HG02973 (cell line): ENCODE results near the gene MED4.
"Not testable (repeated sequence)": the region's sequence is repeated elsewhere in the genome, so short reads cannot be mapped to it uniquely, and the experiment has no call there.

Experiments used
- ATAC-seq: cut with Tn5 transposase; IDR thresholded peaks from one replicate; pipeline ENCODE4 v1.9.1; 2021; ENCODE audit warnings: moderate library complexity; ENCODE audit not compliant: unreplicated experiment

The MED4 gene

DNA sequence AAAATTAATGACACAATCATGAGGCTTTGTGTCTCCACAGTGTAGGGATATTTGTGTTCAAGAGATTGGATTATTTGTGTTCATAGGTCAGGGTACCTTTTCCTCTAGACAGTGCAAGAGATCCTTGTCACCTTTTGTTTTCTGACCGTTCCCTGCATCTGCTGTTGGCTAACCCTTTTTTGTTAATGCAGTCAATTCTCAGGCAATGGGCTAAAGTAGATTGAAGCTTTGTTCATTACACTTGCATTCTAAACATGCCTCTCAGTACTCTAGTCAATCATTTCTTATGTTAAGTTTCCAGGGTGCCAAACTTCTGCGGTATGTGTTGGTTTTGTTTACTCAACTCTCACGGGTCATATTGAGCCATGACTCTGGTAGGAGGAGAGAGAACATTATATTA lies 1.8 kb upstream of the MED4 start:
- no peak for ATAC-seq

DNA sequence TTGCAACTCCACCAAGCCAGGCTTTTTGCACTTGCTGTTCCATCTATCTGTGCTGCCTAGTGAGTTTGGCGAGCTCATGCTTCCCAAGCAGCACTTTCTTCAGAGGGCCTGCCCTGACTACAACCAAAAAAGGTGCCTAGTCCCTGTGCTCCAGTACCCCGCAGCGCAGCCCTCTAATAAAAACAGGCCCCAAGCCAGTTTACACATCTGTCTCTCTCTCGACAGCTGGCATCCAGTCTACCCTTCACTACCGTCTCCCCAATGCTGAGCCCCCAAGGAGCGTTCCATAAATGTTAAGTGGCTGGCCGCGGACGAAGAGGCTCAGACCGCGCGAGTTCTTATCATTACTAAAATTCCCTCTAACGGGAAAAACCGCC lies 512 bp downstream of the MED4 start:
- ATAC-seq = no peak

DNA sequence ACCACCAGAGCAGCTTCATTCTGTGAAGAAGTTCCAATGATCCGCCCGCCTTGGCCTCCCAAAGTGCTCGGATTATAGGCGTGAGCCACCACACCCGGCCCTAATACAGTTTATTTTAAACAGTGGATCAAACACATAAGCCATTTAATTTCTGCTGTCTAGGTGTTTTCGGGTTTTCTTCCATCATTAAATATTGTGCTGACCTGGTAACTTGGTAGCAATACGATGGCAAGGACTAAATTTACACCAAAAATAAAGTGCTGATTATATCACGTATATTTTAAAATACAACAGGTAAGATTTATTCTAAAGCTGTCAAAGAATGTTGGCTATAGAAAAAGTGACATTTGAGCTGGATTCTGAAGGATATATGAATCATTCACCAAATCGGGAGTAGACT lies 1.3 kb downstream of the MED4 start:
- ATAC-seq = no peak

DNA sequence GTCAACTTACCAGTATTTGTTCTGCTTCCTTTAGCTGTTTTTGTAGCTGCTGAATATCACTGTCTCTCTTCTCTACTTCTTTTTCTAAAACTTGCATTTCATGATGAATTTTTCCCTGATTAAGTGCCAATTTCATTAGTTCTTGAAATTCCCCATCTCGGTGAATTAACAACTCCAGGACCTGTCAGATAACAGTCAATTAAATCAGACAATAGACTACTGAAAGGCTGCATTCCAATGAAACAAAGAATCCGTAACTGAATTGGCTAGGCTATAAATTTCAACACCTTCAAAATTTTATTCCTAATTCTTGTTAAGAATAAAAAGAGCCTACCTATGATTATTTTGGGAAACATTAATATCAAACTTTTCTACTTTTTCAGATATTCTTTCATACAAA lies 8.6 kb downstream of the MED4 start:
- no peak for ATAC-seq

DNA sequence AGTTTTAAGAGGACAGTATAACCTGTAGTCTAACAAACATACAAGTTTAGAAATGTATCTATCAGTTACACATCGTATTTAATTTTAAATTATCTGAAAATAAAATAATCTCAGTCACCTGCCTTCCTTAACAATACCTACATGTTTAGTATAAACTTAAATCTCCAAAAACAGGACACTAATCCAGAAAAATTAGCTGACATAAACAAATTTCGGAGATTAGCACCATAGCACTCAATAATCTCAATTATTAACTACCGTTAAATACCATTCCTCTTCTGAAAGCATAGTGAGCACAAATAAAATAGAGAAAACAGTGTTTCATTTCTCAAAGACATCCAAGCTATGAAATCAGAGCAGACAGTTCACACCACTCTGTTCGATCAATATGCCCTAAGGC lies 13.2 kb downstream of the MED4 start:
- ATAC-seq = no peak

DNA sequence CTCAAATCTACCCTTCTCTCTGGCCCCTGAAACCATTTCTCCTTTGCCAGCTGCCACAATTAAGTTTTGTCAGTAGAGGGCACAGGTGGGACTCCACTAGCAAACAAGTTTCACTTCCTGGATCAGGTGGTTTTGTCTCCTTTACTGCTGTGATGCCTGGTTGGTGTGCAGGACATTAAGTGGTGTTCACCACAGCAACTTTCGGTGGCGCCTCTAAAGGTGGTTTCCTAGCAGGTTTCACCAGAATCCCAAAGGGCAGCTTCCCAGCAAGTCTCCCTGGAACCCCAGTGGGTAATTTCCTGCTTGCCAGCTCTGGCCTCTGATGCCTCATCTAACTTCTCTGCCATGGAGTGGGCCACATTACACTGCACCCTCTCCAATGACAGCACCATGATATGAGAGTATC lies 16.6 kb downstream of the MED4 start:
- ATAC-seq = peak; percentile 91

DNA sequence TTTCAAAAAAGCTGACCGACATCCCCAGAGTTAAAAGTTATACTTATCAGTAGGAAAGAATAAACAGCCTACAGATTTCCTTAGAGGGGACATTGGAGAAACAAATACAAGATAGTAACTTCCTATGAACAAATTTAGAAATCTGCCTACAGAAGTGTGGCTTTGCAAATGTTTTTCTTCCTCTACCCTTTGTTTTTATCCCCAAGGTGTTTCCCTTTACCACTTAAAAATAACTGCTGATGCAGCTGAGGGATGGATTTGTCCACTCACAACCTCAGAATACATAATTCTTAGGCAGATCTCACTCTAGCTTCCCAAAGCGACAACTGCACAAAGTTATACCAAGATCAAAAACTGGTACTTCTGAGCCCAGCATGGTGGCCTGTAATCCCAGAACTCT lies 20.9 kb downstream of the MED4 start:
- no peak for ATAC-seq

DNA sequence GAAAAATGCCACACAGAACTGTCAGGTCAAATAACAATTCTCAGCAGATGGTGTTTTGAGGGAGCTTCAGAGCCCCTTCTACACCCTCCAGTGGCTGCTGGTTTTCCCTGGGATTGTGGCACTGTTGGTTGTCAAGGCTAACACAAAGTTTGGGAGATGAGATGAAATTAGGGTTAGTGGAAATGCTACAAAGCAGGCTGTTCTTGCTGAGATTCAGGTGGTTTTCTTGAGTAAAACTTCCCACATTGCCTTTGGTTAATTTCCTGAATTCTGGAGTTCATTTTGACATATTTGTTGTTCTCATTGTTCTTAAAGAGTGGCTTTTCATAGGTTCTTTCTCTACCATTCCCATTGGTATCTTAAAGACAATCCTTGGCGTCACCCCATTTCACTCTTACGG lies 22.1 kb downstream of the MED4 start:
- ATAC-seq = no peak

DNA sequence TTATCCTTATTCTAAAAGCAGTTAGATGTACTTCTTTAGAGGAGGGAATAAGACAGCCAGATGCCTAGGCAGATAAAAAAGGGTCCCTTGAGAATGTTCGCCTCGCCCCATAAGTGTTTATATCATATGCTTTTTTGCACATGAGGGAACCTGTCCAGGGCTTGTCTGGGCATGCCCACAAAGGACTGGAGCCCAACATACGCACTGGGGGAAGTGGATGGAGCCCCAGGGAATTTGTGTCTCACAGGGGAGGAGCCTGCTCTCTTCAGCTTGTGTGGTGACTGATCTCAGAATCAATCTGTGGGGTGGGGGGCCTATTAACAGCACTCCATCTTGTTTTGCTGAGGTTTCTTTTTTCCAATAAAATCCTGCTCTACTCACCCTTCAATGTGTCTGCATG lies 22.6 kb downstream of the MED4 start:
- no peak for ATAC-seq

DNA sequence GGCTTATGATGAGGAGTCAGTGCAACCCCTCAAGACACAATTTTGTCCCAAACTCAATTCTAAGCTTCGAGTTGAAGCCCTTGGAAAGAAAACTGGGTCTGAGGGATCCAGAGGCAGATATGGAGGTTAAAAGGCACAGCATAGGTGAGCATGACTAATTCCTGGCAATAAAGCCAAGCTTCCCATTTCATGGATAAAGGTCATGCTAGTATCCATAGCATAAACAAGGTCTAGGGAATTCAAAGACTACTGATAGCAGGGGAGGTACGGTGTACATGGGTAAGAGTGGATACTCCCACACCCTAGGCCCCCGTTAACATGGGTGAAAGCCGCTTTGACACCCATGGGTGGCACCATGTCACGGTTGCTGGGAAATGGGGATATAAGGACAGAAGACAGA lies 24.0 kb downstream of the MED4 start:
- ATAC-seq = no peak

DNA sequence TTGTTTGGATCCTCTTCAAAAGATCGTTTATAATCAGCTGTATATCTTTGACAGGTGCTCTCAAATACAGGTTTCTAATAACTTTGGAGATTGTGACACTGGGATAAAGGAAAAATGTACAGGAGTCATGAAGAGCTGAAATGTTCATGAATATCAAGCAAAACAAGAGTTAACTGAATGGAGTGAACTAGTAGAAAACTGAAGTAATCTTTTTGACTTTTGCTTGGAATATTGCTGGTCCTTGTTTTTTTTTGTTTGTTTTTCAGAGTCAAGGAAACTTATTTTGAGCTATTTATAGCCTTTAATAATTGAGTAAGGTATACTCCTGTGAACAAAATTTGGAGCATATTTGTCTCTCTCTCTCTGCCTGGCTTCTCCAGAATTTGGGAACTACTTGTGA lies 25.3 kb downstream of the MED4 start:
- no peak for ATAC-seq

DNA sequence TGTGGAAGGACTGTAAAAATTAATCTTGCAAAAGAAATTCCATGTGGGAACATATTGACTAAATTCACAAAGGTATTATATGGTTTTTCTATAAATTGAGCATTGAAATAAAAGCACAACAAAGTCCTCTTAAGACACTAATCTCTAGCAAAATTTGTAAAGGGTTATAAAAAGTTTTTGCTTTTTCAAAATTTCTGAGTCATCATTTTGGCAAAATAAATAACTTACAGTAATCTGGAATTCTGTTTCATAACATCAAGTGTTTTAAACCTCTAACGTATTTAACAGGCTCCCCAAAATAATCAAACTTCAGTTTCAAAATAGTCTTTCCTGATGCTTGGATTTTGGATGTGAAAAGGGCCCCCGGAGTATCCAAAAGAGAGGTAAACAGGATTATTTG lies 26.0 kb downstream of the MED4 start:
- no peak for ATAC-seq

DNA sequence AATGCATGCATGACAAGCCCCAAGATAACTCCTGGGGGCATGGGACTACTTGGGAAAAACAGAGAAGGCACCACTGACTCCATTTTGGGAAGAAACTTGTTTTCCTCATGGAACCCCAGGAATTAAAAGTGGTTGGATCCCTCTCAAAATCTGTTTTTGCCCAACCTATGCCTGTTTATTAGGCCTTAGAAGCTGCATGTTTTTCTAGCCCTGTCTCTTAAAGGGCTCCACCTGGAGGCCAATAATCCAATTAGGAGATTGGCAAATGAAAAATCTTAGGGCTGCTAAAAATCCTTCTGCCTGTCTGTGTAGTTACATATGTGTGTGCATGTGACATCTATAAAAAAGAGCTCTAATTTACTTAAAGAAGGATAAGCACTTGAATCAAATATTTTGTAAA lies 26.9 kb downstream of the MED4 start:
- no peak for ATAC-seq

DNA sequence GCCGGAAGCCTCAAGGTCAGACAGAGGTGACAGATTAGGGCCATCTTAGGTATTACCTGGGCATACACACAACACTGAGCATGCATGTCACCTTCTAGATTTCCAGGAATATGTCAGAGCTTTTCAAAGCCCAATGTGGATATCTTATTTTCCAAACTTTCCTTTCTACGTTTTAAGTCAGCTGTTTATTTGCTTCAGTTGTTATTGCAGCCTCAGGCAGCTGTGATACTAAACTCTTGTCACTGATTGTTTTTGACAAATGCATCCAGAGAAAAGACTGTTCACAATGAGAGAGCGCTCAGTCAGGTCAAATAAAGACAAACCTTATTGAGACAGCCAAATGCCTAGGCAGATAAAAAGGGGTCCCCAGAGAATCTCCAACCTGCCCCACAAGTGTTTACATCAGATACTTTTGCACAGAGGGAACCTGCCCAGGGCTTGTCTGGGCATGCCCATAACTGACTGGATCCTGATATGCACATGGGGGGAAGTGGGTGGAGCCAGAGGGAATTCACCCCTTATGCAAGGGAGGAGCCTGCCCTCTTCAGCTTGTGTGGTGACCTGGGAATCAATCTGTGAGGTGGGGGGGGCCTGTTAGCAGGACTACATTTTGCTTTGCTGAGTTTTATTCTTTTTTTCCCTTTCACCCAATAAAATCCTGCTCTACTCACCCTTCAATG lies 28.5 kb downstream of the MED4 start:
- ATAC-seq = no peak

DNA sequence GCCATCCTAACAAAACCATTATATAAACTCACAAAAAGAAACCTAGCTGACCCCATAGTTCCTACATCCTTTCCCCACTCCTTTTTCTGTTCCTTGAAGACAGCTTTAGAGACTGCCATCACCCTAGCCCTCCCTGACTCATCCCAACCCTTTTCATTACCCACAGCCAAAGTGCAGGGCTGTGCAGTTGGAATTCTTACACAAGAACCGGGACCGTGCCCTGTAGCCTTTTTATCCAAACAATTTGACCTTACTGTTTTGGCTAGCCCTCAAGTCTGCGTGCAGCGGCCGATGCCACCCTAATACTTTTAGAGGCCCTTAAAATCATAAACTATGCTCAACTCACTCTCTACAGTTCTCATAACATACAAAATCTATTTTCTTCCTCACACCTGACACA lies 35.0 kb downstream of the MED4 start:
- not testable (repeated sequence) for ATAC-seq

DNA sequence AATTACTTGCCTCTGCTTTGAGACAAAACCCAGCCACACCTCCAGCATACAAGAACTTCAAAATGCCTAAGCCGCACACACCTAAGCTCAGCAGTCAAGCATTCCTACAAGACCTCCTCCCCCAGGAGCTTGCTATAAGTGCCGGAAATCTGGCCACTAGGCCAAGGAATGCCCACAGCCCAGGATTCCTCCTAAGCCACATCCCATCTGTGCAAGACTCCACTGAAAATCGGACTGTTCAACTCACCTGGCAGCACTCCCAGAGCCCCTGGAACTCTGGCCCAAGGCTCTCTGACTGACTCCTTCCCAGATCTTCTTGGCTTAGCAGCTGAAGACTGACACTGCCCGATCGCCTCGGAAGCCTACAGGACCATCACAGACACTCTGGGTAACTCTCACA lies 36.4 kb downstream of the MED4 start:
- ATAC-seq = not testable (repeated sequence)

DNA sequence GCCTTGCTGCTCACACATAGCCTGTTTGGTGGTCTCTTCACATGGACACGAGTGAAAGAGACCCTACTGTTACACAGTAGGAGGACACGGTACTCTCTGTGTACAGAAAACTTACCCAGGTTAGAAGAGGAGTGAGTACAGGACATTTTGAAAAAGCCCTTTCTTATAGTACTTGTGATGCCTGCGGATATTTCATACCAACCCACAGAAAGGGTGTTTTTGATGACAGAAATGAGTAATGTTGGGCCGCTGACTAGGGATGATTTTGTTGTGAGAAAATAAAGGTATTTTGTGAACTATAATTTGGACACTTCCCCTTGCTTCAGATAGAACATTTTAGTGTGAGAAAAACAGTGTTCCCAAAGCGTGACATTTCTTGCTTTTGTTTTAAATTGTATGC lies 39.2 kb downstream of the MED4 start:
- ATAC-seq = no peak

DNA sequence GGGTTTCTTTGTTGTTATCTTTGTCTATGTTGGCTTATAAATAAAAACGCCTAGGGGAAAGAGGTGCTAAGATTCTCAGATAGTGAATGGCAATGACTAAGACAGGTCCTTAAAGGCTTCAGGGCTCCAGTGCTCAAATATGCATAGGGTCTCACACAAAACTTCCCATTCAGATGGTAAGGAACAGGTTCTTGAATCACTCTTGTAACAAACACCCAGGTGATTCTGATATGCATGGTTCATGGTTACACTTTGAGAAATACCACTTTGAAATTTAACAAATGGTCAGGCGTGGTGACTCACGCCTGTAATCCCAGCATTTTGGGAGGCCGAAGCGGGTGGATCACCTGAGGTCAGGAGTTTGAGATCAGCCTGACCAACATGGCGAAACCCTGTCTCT lies 40.3 kb downstream of the MED4 start:
- ATAC-seq = no peak

DNA sequence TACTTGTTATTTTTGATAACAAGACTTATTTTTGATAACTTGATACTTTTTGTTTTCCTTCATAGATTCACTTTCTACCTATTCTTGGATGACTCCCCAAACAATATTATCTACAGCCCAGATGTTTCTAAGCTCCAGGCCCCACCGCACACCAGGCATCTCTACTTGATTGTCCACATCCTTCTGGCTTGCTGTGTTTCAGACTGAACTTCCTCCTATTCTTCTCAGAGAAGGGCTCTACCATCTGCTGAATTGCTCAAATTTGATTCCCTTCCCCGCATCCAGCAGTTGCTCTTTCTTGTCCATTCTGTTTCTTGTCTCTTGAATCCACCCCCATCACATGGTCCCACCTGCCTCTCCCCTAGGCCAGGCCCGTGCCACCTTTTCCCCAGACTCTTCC lies 44.4 kb downstream of the MED4 start:
- no peak for ATAC-seq

DNA sequence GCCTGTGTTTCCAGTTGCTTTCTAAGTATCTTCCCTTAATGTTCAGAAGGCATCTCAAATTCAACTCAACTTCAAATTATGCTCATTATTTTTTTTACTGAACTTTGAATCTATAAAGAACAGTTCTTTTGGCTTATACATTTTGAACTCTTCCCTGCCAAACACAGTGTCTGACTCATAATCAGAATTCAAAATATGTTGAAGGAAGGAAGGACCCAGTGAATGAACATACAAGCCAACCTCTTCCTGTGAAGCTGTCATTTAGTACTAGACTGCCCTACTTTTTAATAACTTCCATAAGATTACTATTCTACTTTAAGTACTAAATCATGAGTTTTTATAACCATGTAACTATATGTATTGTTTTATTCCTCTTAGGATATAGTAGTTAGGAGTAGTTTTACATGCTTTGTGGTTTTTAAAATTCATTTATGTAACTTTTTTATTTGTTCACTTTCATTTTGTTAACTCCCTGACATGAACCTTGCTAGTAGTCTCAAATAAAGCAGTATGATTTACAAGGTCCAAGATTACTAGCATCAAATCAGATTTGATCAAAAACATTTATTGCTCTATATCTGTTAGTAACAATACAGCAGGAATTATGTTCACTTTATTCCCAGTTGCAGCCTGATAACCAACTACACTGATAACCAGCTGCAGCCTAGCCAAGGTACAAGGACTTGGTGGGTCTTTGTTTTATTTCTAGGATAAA lies 51.0 kb downstream of the MED4 start:
- no peak for ATAC-seq

DNA sequence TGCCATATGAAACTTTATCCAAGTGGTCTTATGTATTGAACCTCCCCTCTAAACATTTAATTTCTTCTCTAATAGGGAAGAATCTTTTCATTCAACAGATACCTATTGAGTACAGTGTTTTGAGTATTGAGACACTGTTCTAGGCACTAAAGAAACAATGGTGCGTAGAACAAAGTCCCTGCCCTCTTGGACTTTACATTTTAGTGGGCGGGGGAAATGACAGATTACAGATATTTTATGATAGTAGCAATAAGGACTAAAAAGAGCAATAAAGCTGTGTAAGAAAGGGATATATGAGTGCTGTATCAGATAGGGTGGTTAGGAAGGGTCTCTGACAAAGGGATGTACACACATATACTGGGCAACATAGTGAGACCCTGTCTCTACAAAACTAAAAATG lies 52.0 kb downstream of the MED4 start:
- no peak for ATAC-seq

DNA sequence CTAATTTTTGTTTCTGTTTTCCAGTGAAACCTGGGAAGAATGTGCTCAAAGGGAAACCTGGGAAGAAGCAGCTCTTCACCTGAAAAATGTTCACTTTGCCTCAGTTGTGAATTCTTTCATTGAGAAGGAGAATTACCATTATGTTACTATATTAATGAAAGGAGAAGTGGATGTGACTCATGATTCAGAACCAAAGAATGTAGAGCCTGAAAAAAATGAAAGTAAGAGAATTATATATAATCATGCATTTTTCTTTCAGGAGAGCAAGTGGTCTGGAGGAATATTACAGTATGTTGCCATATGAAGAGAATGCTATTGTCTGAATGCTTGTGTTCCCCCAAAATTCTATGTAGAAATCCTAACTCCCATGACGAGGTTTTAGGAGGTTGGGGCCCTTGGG lies 54.0 kb downstream of the MED4 start:
- ATAC-seq = no peak

DNA sequence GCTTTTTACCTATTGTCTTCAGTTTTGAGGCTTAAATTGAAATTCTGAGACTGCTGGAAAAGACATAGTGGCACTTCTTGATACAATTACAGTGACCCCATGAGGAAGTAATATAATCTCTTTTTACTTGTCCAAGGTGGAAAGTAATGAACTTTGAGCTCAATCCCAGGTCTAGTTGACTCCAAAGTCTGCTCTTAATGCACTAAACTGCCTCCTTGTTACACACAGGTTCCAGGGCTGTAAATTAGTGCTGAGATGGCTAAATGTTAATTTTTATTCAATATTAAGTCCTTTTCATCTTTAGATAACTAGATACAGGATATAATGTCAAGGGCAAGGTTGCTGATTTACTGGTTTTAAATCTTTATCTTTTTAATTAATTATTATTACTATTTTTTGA lies 54.9 kb downstream of the MED4 start:
- ATAC-seq = no peak
